ENCODE data around the gene RBM15B. TPM values are rescaled to one million over a fixed set of nuclear protein-coding genes. Genes with fewer than 3 reads are reported as not detected.
A peak's percentile ranks its signal among the peaks of the same experiment; 100 is the strongest.

The RBM15B gene
- total RNA-seq, 3 donors from 2014 or later = 28.5 to 35.0 (median 28.8) TPM

- Histone ChIP-seq H3K4me1 (ENCODE audit: low read depth) (peaks cover 56% of the 10 kb centered on the region), H3K4me3 (no peak overlapping the region), H3K36me3 (ENCODE audit: low read depth) (no peaks in the 10 kb centered on the region), H3K9me3 (no peaks in the 10 kb centered on the region)
- DNase-seq = peak in 2 of 3 donors; percentile 18 to 48
- intact Hi-C loops (cut with DNase I, micrococcal nuclease) = no loop called here
- TF ChIP-seq CTCF (IDR thresholded peaks at IDR 0.05) = no peak
- no peak for ATAC-seq
Measured at GRCh38 chr3:51392355-51393133, 1.5 kb downstream of the RBM15B start.

GRCh38 chr3:51393134-51393495, 2.0 kb downstream of the RBM15B start:
- Histone ChIP-seq H3K4me1 (ENCODE audit: low read depth) (peaks cover 50% of the 10 kb centered on the region), H3K36me3 (ENCODE audit: low read depth) (no peaks in the 10 kb centered on the region), H3K9me3 (no peaks in the 10 kb centered on the region), H3K4me3 (no peak overlapping the region)
- intact Hi-C loops (cut with DNase I, micrococcal nuclease) = no loop called here
- DNase-seq (peak in 1 of 3 donors; percentile 31), ATAC-seq (no peak)
- TF ChIP-seq CTCF (IDR thresholded peaks at IDR 0.05) = no peak

- DNase-seq (no peak), ATAC-seq (no peak)
- no peak for TF ChIP-seq CTCF (IDR thresholded peaks at IDR 0.05)
- H3K4me1 ChIP-seq (ENCODE audit: low read depth) = peaks cover 46% of the 10 kb centered on the region
- no peak overlapping the region for H3K4me3 ChIP-seq
- H3K9me3 ChIP-seq = no peaks in the 10 kb centered on the region
- H3K36me3 ChIP-seq (ENCODE audit: low read depth) = no peaks in the 10 kb centered on the region
- intact Hi-C loops (cut with DNase I, micrococcal nuclease) = no loop called here
Measured at GRCh38 chr3:51393564-51393963, 2.5 kb downstream of the RBM15B start.

GRCh38 chr3:51394541-51394940, 3.5 kb downstream of the RBM15B start:
- Histone ChIP-seq H3K9me3 (no peaks in the 10 kb centered on the region), H3K4me3 (no peak overlapping the region), H3K4me1 (ENCODE audit: low read depth) (peaks cover 42% of the 10 kb centered on the region), H3K36me3 (ENCODE audit: low read depth) (no peaks in the 10 kb centered on the region)
- intact Hi-C loops (cut with DNase I, micrococcal nuclease) = no loop called here
- DNase-seq (no peak), ATAC-seq (no peak)
- TF ChIP-seq CTCF (IDR thresholded peaks at IDR 0.05) = no peak

- intact Hi-C loops (cut with DNase I, micrococcal nuclease) = no loop called here
- ATAC-seq (no peak), DNase-seq (no peak)
- no peaks in the 10 kb centered on the region for H3K36me3 ChIP-seq (ENCODE audit: low read depth)
- H3K4me3 ChIP-seq = no peak overlapping the region
- no peak for TF ChIP-seq CTCF (IDR thresholded peaks at IDR 0.05)
- peaks cover 36% of the 10 kb centered on the region for H3K4me1 ChIP-seq (ENCODE audit: low read depth)
- no peaks in the 10 kb centered on the region for H3K9me3 ChIP-seq
Measured at GRCh38 chr3:51395493-51396213, 4.6 kb downstream of the RBM15B start.
